Ascending aorta (tissue), 2 donors: ENCODE data around the gene FHIP1B. TPM values are rescaled to one million over a fixed set of nuclear protein-coding genes. Genes with fewer than 3 reads are reported as not detected.
A peak's percentile ranks its signal among the peaks of the same experiment; 100 is the strongest.

Source experiments
- DNase-seq, 2 donors: peaks; one replicate each; pipeline ENCODE4 v3.0.0-alpha.2; 2019; ENCODE audit warnings: low spot score in 2 of 2
- H3K27ac ChIP-seq, 2 donors: fragments of 200-600 bp; sonication (generic); one replicate each; pipeline ENCODE4 v1.5.1; 2016 to 2017; ENCODE audit warnings: mild to moderate bottlenecking in 1 of 2
- H3K27me3 ChIP-seq: fragments of 200-600 bp; sonication (generic); one replicate; pipeline ENCODE4 v1.5.1; 2017
- H3K36me3 ChIP-seq, 2 donors: fragments of 200-600 bp; sonication (generic); one replicate each; pipeline ENCODE4 v1.5.1; 2016
- H3K4me1 ChIP-seq, 2 donors: fragments of 200-600 bp; sonication (generic); one replicate each; pipeline ENCODE4 v1.5.1; 2016 to 2017; ENCODE audit warnings: mild to moderate bottlenecking in 1 of 2
- H3K4me3 ChIP-seq, 2 donors: fragments of 200-600 bp; sonication (generic); one replicate each; pipeline ENCODE4 v1.5.1; 2016 to 2017; ENCODE audit warnings: mild to moderate bottlenecking in 1 of 2
- H3K9me3 ChIP-seq, 2 donors: fragments of 200-600 bp; sonication (generic); one replicate each; pipeline ENCODE4 v1.5.1; 2016
- intact Hi-C: fragments of 100-400 bp; cut with DNase I; formaldehyde crosslinking; loops from one replicate; pipeline ENCODE4 v1.15.1; 2023
- total RNA-seq: library from RNA; depleted of rRNA; stranded (reverse); fragments of >200 nt; gene quantifications from one replicate; pipeline ENCODE4 v1.1.0, GENCODE V29; 2016
- TF ChIP-seq, protein P1 (sequence below), 3 experiments: fragments of 200-600 bp in 2 of 3; fragments of 450-650 bp in 1 of 3; sonication (generic) in 2 of 3; IDR thresholded peaks; one replicate each; pipeline ENCODE4 v1.5.1; 2016 to 2019; ENCODE audit warnings: antibody characterized with exemption in 3 of 3, mild to moderate bottlenecking in 1 of 3, moderate library complexity in 1 of 3

The FHIP1B gene
- total RNA-seq, 1 donor from 2014 or later: 31.9 TPM

GRCh38 chr11:6270584-6271246, 36.3 kb upstream of the FHIP1B start:
- intact Hi-C loops: no loop called here
- H3K36me3 ChIP-seq: no peaks in the 10 kb centered on the region
- TF ChIP-seq, protein P1, sequence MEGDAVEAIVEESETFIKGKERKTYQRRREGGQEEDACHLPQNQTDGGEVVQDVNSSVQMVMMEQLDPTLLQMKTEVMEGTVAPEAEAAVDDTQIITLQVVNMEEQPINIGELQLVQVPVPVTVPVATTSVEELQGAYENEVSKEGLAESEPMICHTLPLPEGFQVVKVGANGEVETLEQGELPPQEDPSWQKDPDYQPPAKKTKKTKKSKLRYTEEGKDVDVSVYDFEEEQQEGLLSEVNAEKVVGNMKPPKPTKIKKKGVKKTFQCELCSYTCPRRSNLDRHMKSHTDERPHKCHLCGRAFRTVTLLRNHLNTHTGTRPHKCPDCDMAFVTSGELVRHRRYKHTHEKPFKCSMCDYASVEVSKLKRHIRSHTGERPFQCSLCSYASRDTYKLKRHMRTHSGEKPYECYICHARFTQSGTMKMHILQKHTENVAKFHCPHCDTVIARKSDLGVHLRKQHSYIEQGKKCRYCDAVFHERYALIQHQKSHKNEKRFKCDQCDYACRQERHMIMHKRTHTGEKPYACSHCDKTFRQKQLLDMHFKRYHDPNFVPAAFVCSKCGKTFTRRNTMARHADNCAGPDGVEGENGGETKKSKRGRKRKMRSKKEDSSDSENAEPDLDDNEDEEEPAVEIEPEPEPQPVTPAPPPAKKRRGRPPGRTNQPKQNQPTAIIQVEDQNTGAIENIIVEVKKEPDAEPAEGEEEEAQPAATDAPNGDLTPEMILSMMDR (IDR thresholded peaks at IDR 0.05): no peak
- no peak for DNase-seq
- no peaks in the 10 kb centered on the region for H3K4me1 ChIP-seq
- H3K4me3 ChIP-seq: no peak overlapping the region
- H3K27ac ChIP-seq: no peak overlapping the region
- no peaks in the 10 kb centered on the region for H3K27me3 ChIP-seq
- H3K9me3 ChIP-seq: no peaks in the 10 kb centered on the region

GRCh38 chr11:6269994-6270393, 35.6 kb upstream of the FHIP1B start:
- intact Hi-C loops: no loop called here
- Histone ChIP-seq H3K27ac (no peak overlapping the region), H3K27me3 (no peaks in the 10 kb centered on the region), H3K36me3 (no peaks in the 10 kb centered on the region), H3K9me3 (no peaks in the 10 kb centered on the region), H3K4me3 (no peak overlapping the region), H3K4me1 (no peaks in the 10 kb centered on the region)
- DNase-seq: no peak
- TF ChIP-seq, protein P1 (IDR thresholded peaks at IDR 0.05): peak in 1 of 3 experiments; percentile 6

DNA sequence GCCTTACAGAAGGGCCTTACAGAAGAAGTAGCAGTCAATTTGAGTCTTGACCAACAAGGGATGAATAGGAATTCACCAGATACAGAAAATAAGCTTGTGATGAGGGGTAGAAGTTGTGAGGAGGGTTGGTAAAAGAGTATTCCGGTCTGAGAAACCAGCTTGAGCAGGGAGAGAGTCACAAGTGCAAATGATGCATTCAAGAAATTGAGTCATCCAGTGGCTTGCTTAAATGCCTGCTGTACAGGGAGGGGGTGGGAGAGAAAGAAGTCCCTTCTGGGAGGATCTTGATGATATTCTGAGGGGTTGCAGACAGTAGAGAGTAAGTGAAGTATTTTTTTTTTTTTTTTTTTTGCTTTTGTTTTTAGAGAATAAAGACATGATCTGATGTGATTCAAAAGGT, 34.4 kb upstream of the FHIP1B start:
- intact Hi-C loops: no loop called here
- H3K4me1 ChIP-seq: no peaks in the 10 kb centered on the region
- no peak for DNase-seq
- H3K9me3 ChIP-seq: no peaks in the 10 kb centered on the region
- no peaks in the 10 kb centered on the region for H3K36me3 ChIP-seq
- H3K4me3 ChIP-seq: no peak overlapping the region
- no peaks in the 10 kb centered on the region for H3K27me3 ChIP-seq
- TF ChIP-seq, protein P1 (IDR thresholded peaks at IDR 0.05): no peak
- no peak overlapping the region for H3K27ac ChIP-seq

GRCh38 chr11:6263662-6264061, 29.2 kb upstream of the FHIP1B start:
- Histone ChIP-seq H3K4me1 (peaks cover 3 to 12% of the 10 kb centered on the region in 2 donors), H3K9me3 (no peaks in the 10 kb centered on the region), H3K4me3 (no peak overlapping the region), H3K27me3 (peaks cover 6% of the 10 kb centered on the region), H3K36me3 (no peaks in the 10 kb centered on the region), H3K27ac (no peak overlapping the region)
- TF ChIP-seq, protein P1 (IDR thresholded peaks at IDR 0.05): no peak
- intact Hi-C loops: no loop called here
- no peak for DNase-seq

DNA sequence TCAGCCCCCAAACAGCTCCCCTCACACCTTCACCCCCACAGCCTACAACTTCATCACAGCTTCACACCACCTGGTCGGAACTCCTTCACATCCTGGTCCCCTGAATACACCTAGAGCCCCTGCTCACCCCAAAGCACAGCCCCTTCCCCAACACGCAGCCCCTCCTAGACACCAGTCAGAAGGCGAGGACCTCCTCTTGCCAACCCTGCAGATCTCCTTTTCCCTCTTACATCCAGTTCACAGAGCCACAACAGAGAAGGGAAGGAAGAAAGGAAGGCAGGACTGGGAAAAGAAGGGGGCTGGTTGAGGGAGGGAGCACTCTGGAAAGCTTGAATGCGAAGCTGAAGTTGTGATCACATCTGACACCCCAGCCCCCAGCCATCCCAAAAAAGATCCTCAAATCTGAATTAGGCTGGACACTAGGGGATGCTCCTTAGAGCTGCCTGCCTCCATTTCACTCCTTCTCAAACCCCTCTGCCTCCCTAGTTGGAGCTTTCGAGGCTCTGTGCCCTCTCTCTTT, 25.8 kb upstream of the FHIP1B start:
- Histone ChIP-seq H3K27ac (no peak overlapping the region), H3K4me1 (peaks cover 3 to 13% of the 10 kb centered on the region in 2 donors), H3K4me3 (peak overlapping the region; percentile 62 to 80), H3K9me3 (no peaks in the 10 kb centered on the region), H3K36me3 (no peaks in the 10 kb centered on the region), H3K27me3 (peaks cover 6% of the 10 kb centered on the region)
- intact Hi-C loops: no loop called here
- no peak for DNase-seq
- TF ChIP-seq, protein P1 (IDR thresholded peaks at IDR 0.05): no peak
